A673 (cell line): ENCODE data around the gene TMEM26. TPM values are rescaled to one million over a fixed set of nuclear protein-coding genes. Genes with fewer than 3 reads are reported as not detected.

Source experiments
- BruUV-seq: library from RNA; stranded (reverse); fragments of 400-500 nt; replicated peaks from 2 replicates; lab custom pipeline; 2021; lab: Mats Ljungman, UMichigan
- CTCF ChIA-PET: fragments of 300-600 bp; sonication (Branson Sonifier 250); formaldehyde crosslinking; loops from one replicate; lab custom pipeline; 2022; ENCODE audit warnings: antibody characterized with exemption; lab: Charles Lee
- POLR2A ChIA-PET: fragments of 300-600 bp; sonication (Branson Sonifier 250); formaldehyde crosslinking; loops from one replicate; lab custom pipeline; 2022; ENCODE audit warnings: antibody characterized with exemption; ENCODE audit not compliant: low non-redundant PET; lab: Charles Lee
- DNase-seq: peaks from one replicate; pipeline ENCODE4 v3.0.0-alpha.2; 2015; ENCODE audit warnings: low spot score
- H3K27ac ChIP-seq: fragments of 200-600 bp; sonication (generic); 2 replicates; pipeline ENCODE4 v1.5.1; 2016; ENCODE audit warnings: mixed run types, low read depth, mild to moderate bottlenecking, mixed read lengths, antibody characterized with exemption, low read length; ENCODE audit not compliant: poor library complexity, severe bottlenecking
- H3K27me3 ChIP-seq: fragments of 200-600 bp; sonication (generic); replicated peaks from 2 replicates; pipeline ENCODE4 v1.6.1; 2017; ENCODE audit warnings: mixed run types, low read depth, mild to moderate bottlenecking, mixed read lengths, antibody characterized with exemption, low read length; ENCODE audit not compliant: insufficient read depth, poor library complexity
- H3K36me3 ChIP-seq: fragments of 200-600 bp; sonication (generic); 2 replicates; pipeline ENCODE4 v1.6.1; 2016; ENCODE audit warnings: mixed run types, mild to moderate bottlenecking, mixed read lengths, antibody characterized with exemption, low read length; ENCODE audit not compliant: insufficient read depth, poor library complexity, severe bottlenecking
- H3K4me1 ChIP-seq: fragments of 200-600 bp; sonication (generic); 2 replicates; pipeline ENCODE4 v1.6.1; 2017; ENCODE audit warnings: mixed run types, mild to moderate bottlenecking, mixed read lengths, antibody characterized with exemption, low read length; ENCODE audit not compliant: insufficient read depth, poor library complexity, severe bottlenecking
- H3K4me3 ChIP-seq: fragments of 200-600 bp; sonication (generic); 2 replicates; pipeline ENCODE4 v1.5.1; 2016; ENCODE audit warnings: low read depth, mixed run types, mild to moderate bottlenecking, mixed read lengths, low read length; ENCODE audit not compliant: poor library complexity, severe bottlenecking
- H3K9me3 ChIP-seq: fragments of 200-600 bp; sonication (generic); 2 replicates; pipeline ENCODE4 v1.6.1; 2016; ENCODE audit warnings: mixed run types, low read depth, mild to moderate bottlenecking, mixed read lengths, antibody characterized with exemption, low read length; ENCODE audit not compliant: poor library complexity, severe bottlenecking
- EZH2 ChIP-seq: fragments of 200-600 bp; sonication (generic); IDR thresholded peaks from 2 replicates; pipeline ENCODE4 v1.6.1; 2017; ENCODE audit warnings: borderline replicate concordance, low read depth, mild to moderate bottlenecking, mixed read lengths, antibody characterized with exemption, low read length; ENCODE audit not compliant: poor library complexity, severe bottlenecking
- intact Hi-C: fragments of 100-400 bp; cut with micrococcal nuclease; formaldehyde crosslinking; loops from one replicate; pipeline ENCODE4 v1.10.0; 2022; ENCODE audit not compliant: unreplicated experiment
- total RNA-seq: library from RNA; stranded (reverse); gene quantifications from 2 replicates; pipeline ENCODE4 v1.2.3, GENCODE V29; 2021
- TF ChIP-seq, protein P1 (sequence below): fragments of 300-800, 200-600 bp; sonication (generic); conservative IDR thresholded peaks from 2 replicates; pipeline ENCODE4 v1.5.1; 2017; ENCODE audit warnings: low read depth, mild to moderate bottlenecking, antibody characterized with exemption, low read length, moderate library complexity, mixed read lengths

Gene TMEM26
- total RNA-seq, 1 experiment from 2014 or later, result not detected

DNA sequence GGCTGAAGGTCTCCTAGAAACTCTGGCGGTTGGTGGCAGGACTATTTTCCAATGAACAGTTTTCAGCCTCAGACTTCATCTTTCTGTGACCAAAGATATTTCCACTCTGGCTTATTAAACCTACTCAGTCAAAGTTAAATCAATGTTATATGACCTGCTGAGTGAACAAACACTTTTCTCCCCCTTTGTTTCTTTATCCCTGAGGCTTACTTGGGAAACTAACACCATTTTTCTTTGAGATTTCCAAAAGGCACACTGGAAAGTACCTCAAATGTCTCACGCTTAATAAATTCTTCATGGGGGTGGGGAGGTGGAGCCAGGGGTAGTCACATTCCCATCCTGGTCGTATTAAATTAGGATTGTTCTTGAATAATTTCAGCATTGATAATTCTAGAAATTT is 1.8 kb downstream of the TMEM26 start:
- Histone ChIP-seq H3K27me3 (no peaks in the 10 kb centered on the region), H3K4me1 (peaks cover 10% of the 10 kb centered on the region), H3K9me3 (no peaks in the 10 kb centered on the region), H3K36me3 (no peaks in the 10 kb centered on the region), H3K27ac (no peak overlapping the region), H3K4me3 (no peak overlapping the region)
- POLR2A ChIA-PET, result no interaction called here
- TF ChIP-seq, protein P1, sequence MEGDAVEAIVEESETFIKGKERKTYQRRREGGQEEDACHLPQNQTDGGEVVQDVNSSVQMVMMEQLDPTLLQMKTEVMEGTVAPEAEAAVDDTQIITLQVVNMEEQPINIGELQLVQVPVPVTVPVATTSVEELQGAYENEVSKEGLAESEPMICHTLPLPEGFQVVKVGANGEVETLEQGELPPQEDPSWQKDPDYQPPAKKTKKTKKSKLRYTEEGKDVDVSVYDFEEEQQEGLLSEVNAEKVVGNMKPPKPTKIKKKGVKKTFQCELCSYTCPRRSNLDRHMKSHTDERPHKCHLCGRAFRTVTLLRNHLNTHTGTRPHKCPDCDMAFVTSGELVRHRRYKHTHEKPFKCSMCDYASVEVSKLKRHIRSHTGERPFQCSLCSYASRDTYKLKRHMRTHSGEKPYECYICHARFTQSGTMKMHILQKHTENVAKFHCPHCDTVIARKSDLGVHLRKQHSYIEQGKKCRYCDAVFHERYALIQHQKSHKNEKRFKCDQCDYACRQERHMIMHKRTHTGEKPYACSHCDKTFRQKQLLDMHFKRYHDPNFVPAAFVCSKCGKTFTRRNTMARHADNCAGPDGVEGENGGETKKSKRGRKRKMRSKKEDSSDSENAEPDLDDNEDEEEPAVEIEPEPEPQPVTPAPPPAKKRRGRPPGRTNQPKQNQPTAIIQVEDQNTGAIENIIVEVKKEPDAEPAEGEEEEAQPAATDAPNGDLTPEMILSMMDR, result no peak
- no peak for TF ChIP-seq EZH2
- intact Hi-C loops, result no loop called here
- CTCF ChIA-PET, result no interaction called here
- BruUV-seq, result no TSS peak
- no peak for DNase-seq

DNA sequence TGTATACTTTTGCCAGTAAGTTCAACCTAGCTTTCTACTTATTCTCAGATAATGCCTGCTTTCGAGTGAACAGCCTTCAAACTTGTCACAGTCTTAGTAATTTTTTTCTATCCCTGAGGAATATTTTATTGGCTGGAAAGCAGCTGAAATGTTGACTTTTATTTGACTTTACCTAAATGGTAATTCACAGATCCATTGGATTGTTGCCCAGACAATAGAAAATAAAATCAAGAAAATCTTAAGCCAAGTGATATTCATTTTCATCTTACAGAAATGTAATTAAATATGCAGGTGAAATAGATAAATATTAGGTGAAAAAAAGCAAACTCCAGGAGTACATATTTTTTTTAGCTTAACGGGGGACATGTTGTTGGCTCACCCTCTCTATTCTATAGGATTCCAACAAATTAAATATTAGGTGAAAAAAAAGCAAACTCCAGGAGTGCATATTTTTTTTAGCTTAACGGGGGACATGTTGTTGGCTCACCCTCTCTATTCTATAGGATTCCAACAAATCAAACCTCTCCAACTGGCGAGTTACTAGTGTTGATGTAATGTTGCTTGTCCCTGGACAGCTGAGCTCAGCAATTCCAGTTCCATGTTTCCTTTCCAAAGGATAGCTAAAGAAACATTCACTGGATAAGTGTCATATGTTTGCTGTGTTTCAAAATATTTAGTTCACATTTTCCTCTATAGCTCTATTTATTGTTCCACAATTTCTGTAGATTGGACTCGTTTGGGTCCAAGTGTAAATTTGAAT is 4.2 kb downstream of the TMEM26 start:
- no peak for TF ChIP-seq EZH2
- TF ChIP-seq, protein P1, result no peak
- peaks cover 10% of the 10 kb centered on the region for H3K4me1 ChIP-seq
- no peaks in the 10 kb centered on the region for H3K27me3 ChIP-seq
- H3K27ac ChIP-seq, result no peak overlapping the region
- H3K4me3 ChIP-seq, result no peak overlapping the region
- no peaks in the 10 kb centered on the region for H3K9me3 ChIP-seq
- BruUV-seq, result no TSS peak
- no peak for DNase-seq
- ChIA-PET CTCF (no interaction called here), POLR2A (interaction anchor here (0.7 kb wide), 1 partner anchor 117 kb away, joined by 8 read pairs; no protein-coding TSS in a partner anchor)
- no peaks in the 10 kb centered on the region for H3K36me3 ChIP-seq
- intact Hi-C loops, result no loop called here

DNA sequence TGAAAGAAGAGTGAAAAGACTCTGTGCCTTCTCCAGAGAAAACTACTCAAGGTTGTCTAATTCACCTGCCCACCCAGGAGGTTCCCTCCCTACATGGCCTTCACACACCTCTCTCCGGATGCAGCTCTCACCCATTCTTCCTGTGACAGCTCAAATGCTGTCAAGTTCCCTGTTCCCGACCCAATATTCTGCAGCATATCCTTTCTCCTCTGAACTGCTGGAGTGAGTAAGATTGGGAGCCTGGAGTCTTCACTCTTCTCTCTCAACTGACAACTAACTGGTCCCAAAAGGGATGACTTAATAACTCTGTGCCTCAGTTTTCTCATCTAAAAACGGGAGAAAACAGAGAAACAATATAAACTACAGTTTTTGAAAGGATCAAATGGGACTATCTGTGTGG is 5.1 kb downstream of the TMEM26 start:
- CTCF ChIA-PET, result no interaction called here

More for the DNA sequence above, 5.1 kb downstream of the TMEM26 start:
- H3K36me3 ChIP-seq, result no peaks in the 10 kb centered on the region
- no peak overlapping the region for H3K4me3 ChIP-seq
- no peaks in the 10 kb centered on the region for H3K9me3 ChIP-seq
- DNase-seq, result no peak
- BruUV-seq, result no TSS peak
- intact Hi-C loops, result no loop called here
- H3K27me3 ChIP-seq, result no peaks in the 10 kb centered on the region
- TF ChIP-seq, protein P1, result no peak
- TF ChIP-seq EZH2, result no peak
- H3K4me1 ChIP-seq, result peaks cover 10% of the 10 kb centered on the region
- POLR2A ChIA-PET, result interaction anchor here (0.6 kb wide), 1 partner anchor 165 kb away, joined by 3 read pairs; no protein-coding TSS in a partner anchor
- H3K27ac ChIP-seq, result no peak overlapping the region
